GM20000 (cell line): ENCODE data around the gene TM4SF20.
A peak's percentile ranks its signal among the peaks of the same experiment; 100 is the strongest.

Source experiments
- DNase-seq: peaks from one replicate; pipeline ENCODE4 v3.0.0; 2012; ENCODE audit warnings: low spot score
- TF ChIP-seq, protein P1 (sequence below): IDR thresholded peaks from 2 replicates; pipeline ENCODE4 v1.5.1; 2012; ENCODE audit warnings: mild to moderate bottlenecking, control low read depth; ENCODE audit errors: extremely low read depth, missing control alignments

TM4SF20 gene

DNA sequence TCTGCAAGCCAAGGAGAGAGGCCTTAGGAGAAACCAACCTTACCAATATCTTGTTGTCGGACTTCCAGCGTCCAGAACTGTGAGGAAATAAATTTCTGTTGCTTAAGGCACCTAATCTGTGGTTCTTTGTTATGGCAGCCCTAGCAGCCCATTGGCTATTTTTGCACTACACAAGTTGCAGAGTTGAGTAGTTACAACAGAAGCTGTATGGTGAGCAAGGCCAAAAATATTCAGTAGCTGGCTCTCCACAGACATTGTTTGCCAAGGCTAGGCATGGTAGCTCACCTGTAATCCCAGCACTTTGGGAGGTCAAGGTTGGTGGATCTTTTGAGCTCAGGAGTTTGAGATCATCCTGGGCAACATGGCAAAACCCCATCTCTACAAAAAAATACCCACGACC lies 35.7 kb upstream of the TM4SF20 start:
- TF ChIP-seq, protein P1, sequence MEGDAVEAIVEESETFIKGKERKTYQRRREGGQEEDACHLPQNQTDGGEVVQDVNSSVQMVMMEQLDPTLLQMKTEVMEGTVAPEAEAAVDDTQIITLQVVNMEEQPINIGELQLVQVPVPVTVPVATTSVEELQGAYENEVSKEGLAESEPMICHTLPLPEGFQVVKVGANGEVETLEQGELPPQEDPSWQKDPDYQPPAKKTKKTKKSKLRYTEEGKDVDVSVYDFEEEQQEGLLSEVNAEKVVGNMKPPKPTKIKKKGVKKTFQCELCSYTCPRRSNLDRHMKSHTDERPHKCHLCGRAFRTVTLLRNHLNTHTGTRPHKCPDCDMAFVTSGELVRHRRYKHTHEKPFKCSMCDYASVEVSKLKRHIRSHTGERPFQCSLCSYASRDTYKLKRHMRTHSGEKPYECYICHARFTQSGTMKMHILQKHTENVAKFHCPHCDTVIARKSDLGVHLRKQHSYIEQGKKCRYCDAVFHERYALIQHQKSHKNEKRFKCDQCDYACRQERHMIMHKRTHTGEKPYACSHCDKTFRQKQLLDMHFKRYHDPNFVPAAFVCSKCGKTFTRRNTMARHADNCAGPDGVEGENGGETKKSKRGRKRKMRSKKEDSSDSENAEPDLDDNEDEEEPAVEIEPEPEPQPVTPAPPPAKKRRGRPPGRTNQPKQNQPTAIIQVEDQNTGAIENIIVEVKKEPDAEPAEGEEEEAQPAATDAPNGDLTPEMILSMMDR: no peak
- no peak for DNase-seq

DNA sequence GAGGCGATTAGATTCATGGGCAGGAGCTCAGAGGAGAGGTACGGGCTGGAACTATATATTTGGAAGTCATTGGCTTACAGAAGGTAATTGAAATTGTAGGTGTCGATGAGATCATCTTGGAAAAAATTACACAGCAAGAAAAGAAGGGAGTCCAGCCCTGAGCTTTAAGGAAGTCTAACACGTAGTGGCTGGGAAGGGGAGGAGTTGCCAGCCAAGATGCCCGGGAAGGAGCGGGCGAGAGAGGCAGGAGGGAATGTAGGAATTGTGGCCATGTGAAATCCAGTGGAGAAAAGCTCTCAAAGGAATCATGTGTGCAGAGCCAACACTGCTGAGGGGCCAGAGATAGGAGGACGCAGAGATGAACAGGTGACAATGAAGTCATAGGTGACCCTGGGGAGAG lies 34.3 kb upstream of the TM4SF20 start:
- DNase-seq: no peak
- TF ChIP-seq, protein P1: no peak

DNA sequence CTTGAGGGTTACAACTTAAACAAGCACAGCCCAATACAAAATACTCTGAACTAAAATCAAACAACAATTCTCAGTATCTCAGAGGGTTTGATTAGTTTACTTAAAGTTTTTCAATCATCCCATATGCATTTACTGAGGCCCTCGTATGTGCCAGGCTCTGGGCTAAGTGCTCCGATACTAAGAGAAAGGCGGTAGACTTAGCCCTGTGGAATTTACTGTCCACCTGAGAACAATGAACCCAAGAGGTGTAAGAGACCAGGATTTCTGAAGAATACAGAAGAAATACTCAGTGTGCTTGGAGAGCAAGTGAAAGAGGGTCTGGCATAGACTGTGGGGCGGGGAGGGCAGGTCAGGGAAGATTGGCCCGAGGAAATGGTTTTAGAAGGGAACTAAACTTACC lies 33.8 kb upstream of the TM4SF20 start:
- TF ChIP-seq, protein P1: no peak
- DNase-seq: no peak

DNA sequence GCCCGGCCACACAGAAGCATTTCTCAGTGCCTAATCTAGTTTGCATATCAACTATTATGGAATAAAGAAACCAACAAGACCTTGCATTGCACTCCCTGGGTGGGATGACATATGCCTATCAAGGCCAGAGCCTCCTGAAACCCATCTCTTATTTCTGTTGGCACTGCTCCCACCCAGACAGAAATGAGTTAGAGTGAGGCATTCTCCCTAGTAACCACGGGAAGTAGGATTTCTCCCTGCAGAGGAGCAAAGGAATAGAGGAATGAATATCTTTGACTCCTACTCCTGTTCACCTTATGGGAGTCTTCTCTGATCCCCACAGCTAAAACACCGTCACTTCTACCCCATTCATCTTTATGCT lies 32.9 kb upstream of the TM4SF20 start:
- TF ChIP-seq, protein P1: no peak
- DNase-seq: no peak

DNA sequence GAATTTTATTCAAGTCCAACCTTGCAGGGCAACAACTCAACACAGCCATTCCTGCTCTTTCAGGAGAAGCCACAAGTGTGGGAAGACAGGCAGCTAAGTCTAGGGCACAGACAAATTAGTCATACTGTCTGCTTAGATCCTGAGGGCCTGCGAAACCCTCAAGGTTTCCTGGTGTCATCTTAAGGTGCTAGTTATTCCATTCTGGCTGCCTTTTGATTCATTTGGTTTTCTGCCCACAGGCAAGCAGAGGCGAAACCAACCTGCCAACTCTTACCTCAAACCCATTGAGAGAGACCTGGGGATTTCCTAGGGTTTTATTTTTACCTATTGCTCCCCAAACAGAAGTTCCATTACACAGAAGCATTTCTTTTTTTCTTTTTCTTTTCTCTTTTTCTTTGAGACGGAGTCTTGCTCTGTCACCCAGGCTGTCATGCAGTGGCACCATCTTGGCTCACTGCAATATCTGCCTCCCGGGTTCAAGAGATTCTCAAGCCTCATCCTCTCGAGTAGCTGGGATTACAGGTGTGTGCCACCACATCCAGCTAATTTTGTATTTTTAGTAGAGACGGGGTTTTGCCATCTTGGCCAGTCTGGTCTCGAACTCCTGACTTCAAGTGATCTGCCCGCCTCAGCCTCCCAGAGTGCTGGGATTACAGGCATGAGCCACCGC lies 32.3 kb upstream of the TM4SF20 start:
- DNase-seq: peak; percentile 49
- TF ChIP-seq, protein P1: no peak

DNA sequence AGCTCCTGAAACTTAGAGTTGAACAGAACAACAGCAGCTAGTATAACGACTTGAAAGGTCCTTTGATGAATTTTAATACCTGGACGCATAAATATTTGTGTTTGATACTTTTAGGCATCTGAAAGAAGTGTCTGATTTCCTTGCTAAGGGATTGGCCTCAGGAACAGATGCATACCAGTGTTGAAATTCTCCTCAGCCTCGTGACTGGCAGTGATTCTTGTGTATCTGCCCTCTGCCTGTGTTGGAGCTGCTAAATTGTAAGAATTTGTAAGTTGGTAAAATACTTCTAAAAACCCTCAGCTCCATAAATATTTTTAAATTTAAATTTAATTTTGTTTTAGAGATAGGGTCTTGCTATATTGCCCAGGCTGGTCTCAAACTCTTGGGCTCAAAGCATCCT lies 31.1 kb upstream of the TM4SF20 start:
- TF ChIP-seq, protein P1: no peak

DNA sequence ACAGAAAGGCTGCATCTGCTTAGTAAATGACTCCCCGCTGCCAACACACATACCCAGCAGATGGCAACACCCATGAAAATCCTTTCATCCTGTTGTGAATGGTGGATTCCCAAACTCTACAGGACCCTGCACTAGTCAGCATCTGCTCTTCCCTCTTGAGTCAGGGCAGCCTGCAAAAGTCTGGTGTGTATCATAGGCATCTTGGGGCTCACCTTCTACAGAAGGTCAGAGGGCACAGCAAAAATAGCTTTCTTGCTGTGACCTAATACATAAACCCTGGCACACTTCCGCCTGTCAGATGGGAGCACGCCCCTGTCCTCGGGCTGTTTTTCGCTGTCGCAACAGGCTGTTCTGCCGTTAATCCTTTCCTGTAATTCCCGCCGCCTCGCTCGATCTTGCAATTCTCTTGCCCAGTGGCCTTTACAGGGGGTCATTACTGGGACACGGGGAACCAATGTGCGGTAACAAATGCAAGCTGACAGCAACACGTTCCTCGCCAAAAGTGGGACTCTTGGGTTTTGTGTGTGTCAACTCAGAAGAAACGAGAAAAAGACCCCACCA lies 28.6 kb upstream of the TM4SF20 start:
- DNase-seq: no peak
- TF ChIP-seq, protein P1: no peak

More for the DNA sequence above, 31.1 kb upstream of the TM4SF20 start:
- no peak for DNase-seq
